NCI-H1694 (cell line): ENCODE measurements around the gene ERP27.

Source experiments
- DNase-seq: peaks from one replicate; lab custom pipeline; 2025; lab: John Stamatoyannopoulos, UW

The ERP27 gene

DNA sequence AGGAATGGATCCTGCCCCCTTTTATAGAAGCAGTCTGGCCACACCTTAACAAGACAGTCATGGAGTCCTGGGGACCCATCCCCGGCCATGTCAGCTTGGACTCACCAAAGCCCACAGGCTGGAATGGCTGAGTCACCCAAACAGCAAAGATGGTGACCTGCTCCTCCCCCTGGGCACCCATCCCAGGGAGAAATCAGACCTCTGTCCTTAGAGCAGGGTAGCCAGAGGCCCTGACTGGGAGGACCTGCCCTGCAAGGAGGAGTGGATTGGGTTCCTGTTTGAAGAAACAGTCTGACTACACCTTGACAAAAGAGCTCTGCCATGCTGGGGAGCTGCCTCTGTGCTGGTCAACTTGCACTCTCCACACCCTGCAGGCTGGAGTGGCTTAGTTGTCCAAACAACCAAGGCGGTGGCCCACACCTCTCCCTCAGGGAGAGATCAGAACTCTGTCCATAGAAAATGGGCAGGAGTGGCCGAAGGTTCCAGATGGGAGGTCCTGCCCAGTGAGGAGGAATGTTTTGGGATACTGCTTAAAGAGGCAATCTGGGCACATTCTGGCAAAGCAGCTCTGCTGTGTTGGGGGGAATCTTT is 69.3 kb downstream of the ERP27 start:
- no peak for DNase-seq
